Right lobe of liver (tissue), 4 donors: ENCODE data around the gene SEMA4A.

Experiments
- CTCF ChIP-seq, 4 donors: fragments of 200-600 bp in 3 of 4; fragments of 450-650 bp in 1 of 4; IDR thresholded peaks; one replicate each; pipeline versions ENCODE4 v1.5.1 to v1.8.0; 2016 to 2022; ENCODE audit warnings: antibody characterized with exemption in 4 of 4, mild to moderate bottlenecking in 2 of 4
- POLR2A ChIP-seq: fragments of 450-650 bp; IDR thresholded peaks from one replicate; pipeline ENCODE4 v1.6.1; 2017; ENCODE audit warnings: antibody characterized with exemption, mild to moderate bottlenecking
- donor health status: DM: no; HTN: no; CAD: no.
- donor health status: DM: no; HTN: no; CAD: no.
- donor health status: DM: no; HTN: yes; CAD: no.

GRCh38 chr1:156160000-156160742 lies 6.8 kb downstream of the SEMA4A start:
- TF ChIP-seq CTCF (IDR thresholded peaks at IDR 0.05) (no peak), POLR2A (no peak)
